GM21381 (cell line): ENCODE data around the gene STK32A.

Source experiments
- ATAC-seq: cut with Tn5 transposase; IDR thresholded peaks from one replicate; pipeline ENCODE4 v1.9.1; 2021; ENCODE audit warnings: mild to moderate bottlenecking, moderate library complexity; ENCODE audit not compliant: unreplicated experiment

Gene STK32A

GRCh38 chr5:147248561-147248960 is 13.7 kb downstream of the STK32A start:
- ATAC-seq = no peak

GRCh38 chr5:147259837-147260236 is 25.0 kb downstream of the STK32A start:
- no peak for ATAC-seq

GRCh38 chr5:147267082-147267832 is 32.4 kb downstream of the STK32A start:
- no peak for ATAC-seq

- no peak for ATAC-seq
Observed at GRCh38 chr5:147276497-147276896, 41.7 kb downstream of the STK32A start.

- no peak for ATAC-seq
Observed at GRCh38 chr5:147286296-147286695, 51.5 kb downstream of the STK32A start.

GRCh38 chr5:147287110-147287509 is 52.3 kb downstream of the STK32A start:
- ATAC-seq = no peak

- no peak for ATAC-seq
Observed at GRCh38 chr5:147290261-147290660, 55.4 kb downstream of the STK32A start.

- ATAC-seq = no peak
Observed at GRCh38 chr5:147303251-147303650, 68.4 kb downstream of the STK32A start.

GRCh38 chr5:147303976-147304375 is 69.2 kb downstream of the STK32A start:
- ATAC-seq = no peak

GRCh38 chr5:147305147-147305546 is 70.3 kb downstream of the STK32A start:
- no peak for ATAC-seq

GRCh38 chr5:147306351-147306750 is 71.5 kb downstream of the STK32A start:
- no peak for ATAC-seq

- ATAC-seq = no peak
Observed at GRCh38 chr5:147307170-147307569, 72.3 kb downstream of the STK32A start.

GRCh38 chr5:147309621-147310020 is 74.8 kb downstream of the STK32A start:
- ATAC-seq = no peak

- no peak for ATAC-seq
Observed at GRCh38 chr5:147310059-147310704, 75.4 kb downstream of the STK32A start.

GRCh38 chr5:147317978-147318684 is 83.3 kb downstream of the STK32A start:
- no peak for ATAC-seq

- no peak for ATAC-seq
Observed at GRCh38 chr5:147321569-147321968, 86.7 kb downstream of the STK32A start.

GRCh38 chr5:147327421-147327820 is 92.6 kb downstream of the STK32A start:
- no peak for ATAC-seq

GRCh38 chr5:147327905-147328304 is 93.1 kb downstream of the STK32A start:
- no peak for ATAC-seq

- ATAC-seq = no peak
Observed at GRCh38 chr5:147332658-147333057, 97.8 kb downstream of the STK32A start.

GRCh38 chr5:147336876-147337275 is 102.0 kb downstream of the STK32A start:
- ATAC-seq = no peak

- no peak for ATAC-seq
Observed at GRCh38 chr5:147339313-147339712, 104.5 kb downstream of the STK32A start.

- ATAC-seq = no peak
Observed at GRCh38 chr5:147340941-147341340, 106.1 kb downstream of the STK32A start.
